Urothelium cell line (cell line): Measurements from ENCODE around the gene PRKCI.
"Not testable (repeated sequence)": the region's sequence is repeated elsewhere in the genome, so short reads cannot be mapped to it uniquely, and the experiment has no call there.

Experiments used
- DNase-seq: peaks from one replicate; pipeline ENCODE4 v3.0.0; 2011; ENCODE audit warnings: low spot score, mixed read lengths
- FAIRE-seq: peaks from 2 replicates; lab custom pipeline; 2011; peaks lifted over from hg19 to GRCh38; lab: Jason Lieb, UNC

Gene PRKCI

GRCh38 chr3:170277833-170278580, 55.8 kb downstream of the PRKCI start:
- DNase-seq: no peak
- no peak for FAIRE-seq

DNA sequence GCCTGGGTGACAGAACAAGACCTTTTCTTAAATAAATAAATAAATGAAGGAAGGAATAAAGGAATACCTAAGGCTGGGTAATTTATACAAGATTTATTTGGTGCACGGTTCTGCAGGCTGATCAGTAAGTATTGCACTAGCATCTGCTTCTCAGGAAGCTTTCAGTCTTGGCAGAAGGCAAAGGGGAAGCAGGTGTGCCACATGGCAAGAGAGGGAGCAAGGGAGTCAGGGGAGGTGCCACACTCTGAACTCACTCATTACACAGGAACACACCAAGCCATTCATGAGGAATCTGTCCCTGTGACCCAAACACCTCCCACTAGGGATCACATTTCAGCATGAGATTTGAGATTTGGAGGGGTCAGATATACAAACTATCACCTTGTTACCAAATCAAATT, 56.4 kb downstream of the PRKCI start:
- FAIRE-seq: no peak
- no peak for DNase-seq

- no peak for DNase-seq
- no peak for FAIRE-seq
Observed at GRCh38 chr3:170290194-170290593, 68.0 kb downstream of the PRKCI start.

GRCh38 chr3:170295586-170295985, 73.4 kb downstream of the PRKCI start:
- DNase-seq (no peak), FAIRE-seq (no peak)

DNA sequence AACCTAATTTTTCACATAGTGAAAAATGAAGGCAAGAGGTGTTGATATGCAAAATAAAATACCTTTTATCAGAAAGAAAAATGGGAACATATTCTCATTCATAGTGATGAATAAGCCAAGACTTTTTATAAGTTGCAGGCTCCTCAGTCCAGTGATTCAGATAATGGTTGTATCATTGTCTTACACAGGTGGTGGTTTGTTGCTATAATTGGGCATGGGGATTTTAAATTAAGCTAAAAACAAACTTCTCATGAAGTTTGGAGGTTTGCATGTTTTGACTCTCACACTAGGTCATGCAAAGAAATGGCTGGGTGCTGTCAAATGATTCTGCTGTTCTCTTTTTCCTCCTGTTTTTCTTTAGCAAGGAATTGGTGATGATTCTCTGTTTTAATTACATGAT, 74.5 kb downstream of the PRKCI start:
- FAIRE-seq: no peak

DNA sequence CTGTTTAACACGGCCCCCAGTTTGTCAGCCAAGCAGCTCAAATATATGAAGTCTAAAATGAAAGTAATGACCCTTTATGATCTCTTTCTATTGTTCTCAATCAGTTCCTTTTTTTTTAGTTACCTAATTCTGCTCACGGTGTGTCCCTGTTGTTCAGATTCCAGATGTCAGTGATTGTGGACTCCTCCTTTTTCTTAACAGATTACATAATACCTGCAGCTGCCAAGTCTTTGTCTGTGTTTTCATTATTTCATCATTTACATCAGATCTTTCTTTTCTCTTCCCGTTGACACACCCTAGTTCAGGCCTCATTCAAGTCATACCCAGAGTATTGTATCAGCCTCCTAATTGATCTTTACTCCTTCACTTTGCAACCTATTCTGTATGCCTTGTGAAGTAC, 79.2 kb downstream of the PRKCI start:
- DNase-seq: no peak
- no peak for FAIRE-seq

More for the DNA sequence above, 74.5 kb downstream of the PRKCI start:
- DNase-seq: no peak

GRCh38 chr3:170302008-170302407, 79.8 kb downstream of the PRKCI start:
- FAIRE-seq: no peak
- no peak for DNase-seq

DNA sequence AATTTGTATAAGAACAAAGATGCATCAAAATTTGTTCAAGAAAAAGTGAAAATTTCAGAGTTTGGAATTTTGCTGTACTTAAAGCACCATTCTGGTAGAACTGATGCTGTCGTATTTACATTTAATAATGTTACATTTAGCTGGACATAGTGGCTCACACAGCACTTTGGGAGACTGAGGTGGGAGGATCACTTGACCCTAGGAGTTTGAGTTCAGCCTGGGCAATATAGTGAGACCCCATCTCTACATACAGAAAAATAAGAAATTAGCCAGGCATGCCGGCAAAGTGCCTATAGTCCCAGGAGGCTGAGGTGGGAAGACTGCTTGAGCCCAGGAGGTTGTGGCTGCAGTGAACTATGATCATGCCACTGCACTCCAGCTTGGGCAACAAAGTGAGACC, 83.8 kb downstream of the PRKCI start:
- FAIRE-seq (no peak), DNase-seq (no peak)

- DNase-seq: no peak
Observed at GRCh38 chr3:170307671-170308405, 85.6 kb downstream of the PRKCI start.

GRCh38 chr3:170309046-170309445, 86.8 kb downstream of the PRKCI start:
- FAIRE-seq: no peak
- DNase-seq: no peak

More at GRCh38 chr3:170307671-170308405, 85.6 kb downstream of the PRKCI start:
- no peak for FAIRE-seq

- DNase-seq (no peak), FAIRE-seq (no peak)
Observed at GRCh38 chr3:170317954-170318353, 95.7 kb downstream of the PRKCI start.

DNA sequence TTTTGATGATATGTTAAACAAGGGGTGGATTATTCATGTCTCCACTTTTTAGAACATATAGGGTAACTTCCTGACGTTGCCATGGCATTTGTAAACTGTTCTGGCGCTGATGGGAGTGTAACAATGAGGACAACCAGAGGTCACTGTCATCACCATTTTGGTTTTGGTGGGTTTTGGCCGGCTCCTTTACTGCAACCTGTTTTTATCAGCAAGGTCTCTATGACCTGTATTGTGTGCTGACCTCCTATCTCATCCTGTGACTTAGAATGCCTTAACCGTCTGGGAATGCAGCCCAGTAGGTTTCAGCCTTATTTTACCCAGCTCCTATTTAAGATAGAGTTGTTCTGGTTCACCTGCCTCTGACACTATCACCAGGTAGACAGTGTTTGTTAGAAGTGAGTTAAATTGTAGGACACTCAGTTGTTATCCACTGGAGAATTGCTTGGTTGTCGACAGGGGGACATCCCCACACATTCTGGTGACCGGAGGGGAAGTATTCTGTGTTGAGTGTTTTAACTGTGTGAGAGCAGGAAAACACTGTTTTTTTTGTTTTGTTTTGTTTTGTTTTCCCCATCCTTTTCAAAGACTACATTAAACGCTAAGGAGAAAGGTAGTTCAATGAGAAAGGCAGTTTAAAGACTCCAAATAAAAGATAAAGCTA, 98.4 kb downstream of the PRKCI start:
- FAIRE-seq (no peak), DNase-seq (no peak)

DNA sequence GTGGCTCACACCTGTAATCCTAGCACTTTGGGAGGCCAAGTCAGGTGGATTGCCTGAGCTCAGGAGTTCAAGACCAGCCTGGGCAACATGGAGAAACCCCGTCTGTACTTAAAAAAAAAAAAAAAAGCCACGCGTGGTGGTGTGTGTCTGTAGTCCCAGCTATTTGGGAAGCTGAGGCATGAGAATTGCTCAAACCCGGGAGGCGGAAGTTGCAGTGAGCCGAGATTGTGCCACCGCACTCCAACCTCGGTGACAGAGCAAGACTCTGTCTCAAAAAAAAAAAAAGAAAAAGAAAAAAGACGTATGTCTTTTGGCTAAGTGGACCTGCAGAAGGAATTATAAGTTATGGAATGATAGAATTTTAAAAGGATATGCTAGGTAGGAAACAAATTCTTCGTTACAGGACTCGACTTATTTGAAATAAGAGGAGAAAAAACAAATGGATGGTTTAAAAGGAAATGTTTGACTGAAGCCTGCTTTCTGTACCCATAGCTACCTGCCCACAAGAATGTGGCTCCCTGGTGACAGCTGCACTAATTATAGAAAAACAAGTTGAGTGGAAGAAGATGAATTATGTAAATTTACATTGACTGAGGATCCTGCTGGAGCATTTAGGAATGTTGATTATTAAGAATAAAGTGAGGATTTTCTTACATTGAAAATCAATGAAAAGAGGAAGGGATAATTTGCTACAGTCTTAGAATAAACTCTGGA, 99.3 kb downstream of the PRKCI start:
- no peak for FAIRE-seq
- DNase-seq: no peak

DNA sequence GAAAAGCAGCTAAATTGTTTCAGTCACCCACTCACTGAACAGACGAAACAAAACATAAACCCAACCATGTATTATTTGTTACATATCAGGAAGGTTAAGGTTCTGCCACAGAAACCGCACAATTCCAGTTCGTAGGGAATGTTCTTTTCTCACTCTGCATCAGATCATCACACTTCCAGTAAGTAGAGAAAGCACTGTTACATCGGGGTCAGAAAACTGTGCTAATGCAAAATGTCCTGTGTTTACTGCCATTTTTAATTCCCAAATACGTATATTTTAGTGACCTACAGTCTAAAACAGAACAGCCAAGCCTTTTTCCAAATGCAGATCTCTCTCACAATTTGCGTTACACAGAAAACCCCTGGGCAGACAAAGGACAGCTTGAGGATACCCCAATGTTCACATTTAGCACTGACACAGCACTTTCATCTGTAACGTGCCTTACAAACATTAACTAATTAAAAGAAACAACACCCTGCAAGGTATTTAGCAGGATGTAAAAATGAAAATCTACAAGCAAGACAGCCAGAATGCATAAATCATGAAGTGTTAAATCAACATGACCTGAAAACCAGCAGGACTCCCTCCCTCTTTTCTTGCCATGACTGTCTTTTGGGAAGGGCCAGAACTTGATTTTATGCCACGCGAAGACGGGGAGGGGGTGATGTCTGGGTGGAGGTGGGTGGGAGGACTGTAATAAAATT, 100.5 kb downstream of the PRKCI start:
- DNase-seq: no peak
- FAIRE-seq: no peak

- DNase-seq: no peak
- no peak for FAIRE-seq
Observed at GRCh38 chr3:170323331-170323730, 101.1 kb downstream of the PRKCI start.

- no peak for FAIRE-seq
- DNase-seq: no peak
Observed at GRCh38 chr3:170324962-170325361, 102.7 kb downstream of the PRKCI start.

- DNase-seq (no peak), FAIRE-seq (no peak)
Observed at GRCh38 chr3:170327040-170327808, 105.0 kb downstream of the PRKCI start.

GRCh38 chr3:170327868-170328548, 105.8 kb downstream of the PRKCI start:
- not testable (repeated sequence) for FAIRE-seq, DNase-seq

DNA sequence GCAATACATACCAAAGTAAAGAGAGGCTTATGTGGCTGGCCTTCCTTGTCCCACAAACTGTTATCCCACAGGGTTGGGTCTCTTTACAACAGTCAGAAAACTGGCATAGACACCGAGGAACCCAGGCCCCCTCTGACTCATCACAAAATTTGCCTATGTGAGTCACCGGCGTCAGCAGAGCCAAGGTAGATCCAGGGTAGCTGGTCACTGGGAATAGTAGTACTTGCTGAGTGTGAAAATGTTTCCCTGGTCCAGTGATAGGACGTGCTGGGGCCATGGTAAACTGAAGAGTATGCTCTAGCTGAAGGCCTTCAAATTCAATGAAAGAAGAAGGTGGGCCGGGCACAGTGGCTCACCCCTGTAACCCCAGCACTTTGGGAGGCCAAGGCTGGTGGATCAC, 108.1 kb downstream of the PRKCI start:
- DNase-seq (peak; percentile 63), FAIRE-seq (no peak)
